GM12892 (cell line): ENCODE measurements around the gene MYOF.

Experiments
- POLR2A ChIP-seq: IDR thresholded peaks from 2 replicates; pipeline ENCODE4 v1.6.1; 2011; ENCODE audit warnings: low read depth, low read length, control low read depth
- TAF1 ChIP-seq: IDR thresholded peaks from 2 replicates; pipeline ENCODE4 v1.6.1; 2011; ENCODE audit warnings: low read depth, mild to moderate bottlenecking, control low read depth, low read length, borderline replicate concordance

DNA sequence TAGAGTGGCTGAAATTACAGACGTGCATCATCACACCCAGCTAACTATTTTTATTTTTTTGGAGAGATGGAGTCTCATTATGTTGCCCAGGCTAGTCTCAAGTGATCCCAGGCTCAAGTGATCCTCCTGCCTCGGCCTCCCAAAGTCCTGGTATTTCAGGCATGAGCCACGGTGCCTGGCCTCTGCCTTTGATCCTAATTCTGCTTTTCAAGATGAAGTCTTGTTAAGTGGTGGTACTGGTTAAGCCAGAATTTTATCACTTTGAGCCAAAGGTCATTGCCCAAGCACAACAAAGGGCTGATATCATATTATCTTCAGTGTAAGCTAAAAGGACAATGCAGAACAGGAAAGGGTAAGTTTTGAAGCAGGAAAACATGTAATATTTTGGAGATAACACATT, 64.2 kb downstream of the MYOF start:
- TF ChIP-seq TAF1 (no peak), POLR2A (no peak)
